ENCODE results near the gene G3BP1.
A peak's percentile ranks its signal among the peaks of the same experiment; 100 is the strongest.
"Not testable (repeated sequence)": the region's sequence is repeated elsewhere in the genome, so short reads cannot be mapped to it uniquely, and the experiment has no call there.

G3BP1 gene

DNA sequence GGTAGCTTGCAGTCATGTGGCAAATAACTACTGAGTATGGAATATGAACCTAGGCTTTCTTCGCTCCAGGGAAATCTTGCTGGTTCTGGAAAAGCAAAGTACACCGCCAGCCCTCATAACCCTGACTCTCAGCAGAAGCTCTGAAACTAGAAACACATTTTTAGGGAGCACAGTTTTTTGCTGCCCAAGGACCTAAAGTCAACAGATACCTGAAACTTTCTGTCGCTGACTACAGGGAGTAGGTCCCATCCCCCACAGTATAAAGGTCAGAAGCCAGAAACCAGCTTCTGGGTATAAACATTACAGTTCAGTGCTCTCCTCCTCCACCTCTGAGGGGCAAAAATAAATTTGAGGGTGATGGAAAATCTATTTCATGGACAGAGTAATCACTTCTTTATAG, 16.4 kb upstream of the G3BP1 start:
- no peak for DNase-seq (ENCODE audit: low read depth)

DNA sequence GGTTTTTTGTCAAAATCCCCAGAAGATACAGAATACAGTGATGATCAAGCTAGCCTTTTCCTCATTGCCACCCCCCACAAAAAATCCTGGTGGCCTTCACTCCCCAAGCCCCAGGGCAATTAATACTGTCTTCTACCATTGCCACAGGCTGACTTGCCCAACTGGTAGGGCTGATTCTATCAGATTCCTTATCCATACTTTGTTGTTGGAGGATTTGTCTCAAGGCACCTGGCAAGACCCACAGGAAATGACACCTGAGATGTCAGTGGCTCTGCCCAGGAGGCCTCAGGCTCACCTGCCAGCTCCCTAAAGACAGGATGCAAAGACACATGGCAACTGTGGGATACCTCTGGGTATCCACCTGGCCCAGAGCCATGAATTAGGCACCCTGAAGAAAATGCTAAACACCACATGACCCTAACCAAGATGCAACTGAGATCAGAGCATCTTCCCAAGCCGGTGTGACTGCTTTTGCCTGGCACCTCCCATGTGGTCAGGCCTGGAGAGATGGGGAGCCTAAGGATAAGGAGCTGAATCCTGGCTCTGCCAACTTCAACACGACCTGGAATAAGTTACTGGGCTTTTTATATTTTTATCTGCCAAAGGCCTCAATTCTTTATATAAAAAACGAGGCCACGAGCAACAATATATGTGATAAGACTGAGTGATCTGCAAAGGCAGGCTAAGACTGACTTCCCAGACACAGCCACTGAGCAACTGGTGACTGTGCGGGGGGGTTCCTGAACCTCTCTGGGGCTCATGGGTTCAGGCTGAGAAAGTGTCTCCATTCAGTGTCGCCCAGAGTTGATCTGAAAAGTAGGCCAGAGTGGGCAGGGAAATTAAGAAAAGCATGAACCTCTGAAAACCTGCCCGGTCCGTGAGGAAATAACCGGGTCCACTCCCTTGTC, 14.3 kb upstream of the G3BP1 start:
- peak; percentile 29 for DNase-seq (ENCODE audit: low read depth)

DNA sequence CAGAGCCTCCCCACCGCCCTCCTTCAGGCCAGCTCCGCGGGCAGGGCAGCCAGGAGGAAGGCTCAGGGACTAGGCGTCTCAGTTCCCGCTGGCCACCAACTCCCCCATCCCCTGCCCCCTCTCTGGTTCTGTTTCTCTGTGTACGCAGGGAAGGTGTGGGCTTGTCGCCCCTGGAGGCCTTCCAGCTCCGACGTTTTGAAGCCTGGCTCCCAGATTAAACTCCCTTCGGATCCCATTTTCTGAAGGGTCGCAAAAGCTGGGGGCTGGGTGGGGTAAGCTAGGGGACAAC, 13.7 kb upstream of the G3BP1 start:
- DNase-seq (ENCODE audit: low read depth) = no peak

DNA sequence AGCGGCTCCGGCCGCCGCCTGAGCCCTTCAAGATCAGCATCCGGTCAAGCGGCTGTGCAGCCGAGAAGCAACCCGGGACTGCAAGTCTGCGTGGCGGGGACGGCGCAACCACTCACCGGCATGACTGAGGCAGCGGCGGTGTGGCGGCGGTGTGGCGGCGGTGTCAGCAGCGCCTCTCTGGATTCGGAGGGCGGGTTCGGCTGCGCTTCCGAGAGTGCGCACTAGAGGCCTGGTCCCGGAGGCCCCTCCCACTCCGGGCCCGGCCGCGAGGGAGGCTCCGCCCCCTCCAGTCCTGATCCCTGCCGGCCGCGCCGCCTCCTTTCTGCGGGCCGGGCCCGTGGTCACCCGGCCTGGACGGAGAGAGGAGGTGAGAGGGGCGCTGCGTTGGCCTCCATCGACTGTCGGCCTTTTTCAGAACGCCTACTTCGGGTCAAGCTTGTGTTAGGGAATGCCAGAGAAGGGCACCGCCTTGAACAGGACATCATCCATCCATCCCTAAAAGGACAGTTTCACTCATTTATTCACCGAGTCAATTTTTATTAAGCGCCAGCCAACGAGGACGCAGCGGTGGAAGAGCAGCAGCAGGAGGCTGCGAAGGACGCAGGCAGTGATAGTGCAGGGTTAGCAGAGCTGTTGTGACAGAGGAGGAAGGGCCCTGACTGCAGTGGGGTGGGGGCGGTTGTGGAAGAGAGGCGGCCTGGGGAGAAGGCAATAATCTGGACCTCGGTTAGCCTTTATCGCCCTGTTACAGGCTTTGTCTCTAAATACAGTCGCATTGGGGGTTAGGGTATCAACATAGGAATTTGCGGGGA, 13.1 kb upstream of the G3BP1 start, which contains the start of gene ATOX1:
ATOX1 (minus strand) TSS at position 202 of the 812 bp plus-strand sequence; CDS start at position 122, 80 bp downstream.
- DNase-seq (ENCODE audit: low read depth) = peak; percentile 88

DNA sequence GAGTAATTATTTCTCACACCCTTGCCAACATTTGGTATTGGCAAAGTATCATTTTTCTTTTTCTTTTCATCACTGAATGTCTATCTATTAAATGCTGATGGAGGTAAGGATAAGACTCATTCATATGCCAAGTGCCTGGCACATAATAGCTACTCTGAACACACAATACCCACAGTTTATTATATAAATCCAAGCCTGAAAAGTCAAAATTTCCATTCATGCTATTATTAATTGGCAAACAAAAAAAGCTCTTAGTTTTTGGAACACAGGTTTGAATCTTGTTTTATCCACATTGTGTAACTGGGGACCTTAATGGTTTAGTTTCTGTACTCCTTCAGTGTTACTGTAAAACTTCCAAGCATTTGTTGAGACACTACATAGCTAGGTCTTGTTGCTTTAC, 7.0 kb upstream of the G3BP1 start:
- no peak for DNase-seq (ENCODE audit: low read depth)

DNA sequence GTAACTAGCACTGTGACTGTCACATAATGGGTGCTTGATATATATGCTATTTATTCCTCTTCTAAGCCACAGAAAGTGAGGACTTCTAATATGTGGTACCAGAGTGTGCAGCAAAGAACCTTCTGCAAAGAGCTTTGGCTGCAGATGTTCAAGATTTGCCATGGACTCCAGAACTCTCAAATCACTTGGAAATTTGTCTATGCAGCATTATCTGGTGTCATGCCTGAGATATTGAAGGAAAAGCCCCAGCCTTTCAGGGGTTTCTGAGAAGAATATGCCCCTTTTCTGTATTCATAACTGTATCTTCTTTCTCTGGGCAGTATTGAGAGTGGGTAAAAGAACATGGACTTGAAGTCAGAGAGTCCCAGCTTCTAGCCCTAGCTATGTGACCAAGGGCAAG, 4.8 kb upstream of the G3BP1 start:
- DNase-seq (ENCODE audit: low read depth) = no peak

DNA sequence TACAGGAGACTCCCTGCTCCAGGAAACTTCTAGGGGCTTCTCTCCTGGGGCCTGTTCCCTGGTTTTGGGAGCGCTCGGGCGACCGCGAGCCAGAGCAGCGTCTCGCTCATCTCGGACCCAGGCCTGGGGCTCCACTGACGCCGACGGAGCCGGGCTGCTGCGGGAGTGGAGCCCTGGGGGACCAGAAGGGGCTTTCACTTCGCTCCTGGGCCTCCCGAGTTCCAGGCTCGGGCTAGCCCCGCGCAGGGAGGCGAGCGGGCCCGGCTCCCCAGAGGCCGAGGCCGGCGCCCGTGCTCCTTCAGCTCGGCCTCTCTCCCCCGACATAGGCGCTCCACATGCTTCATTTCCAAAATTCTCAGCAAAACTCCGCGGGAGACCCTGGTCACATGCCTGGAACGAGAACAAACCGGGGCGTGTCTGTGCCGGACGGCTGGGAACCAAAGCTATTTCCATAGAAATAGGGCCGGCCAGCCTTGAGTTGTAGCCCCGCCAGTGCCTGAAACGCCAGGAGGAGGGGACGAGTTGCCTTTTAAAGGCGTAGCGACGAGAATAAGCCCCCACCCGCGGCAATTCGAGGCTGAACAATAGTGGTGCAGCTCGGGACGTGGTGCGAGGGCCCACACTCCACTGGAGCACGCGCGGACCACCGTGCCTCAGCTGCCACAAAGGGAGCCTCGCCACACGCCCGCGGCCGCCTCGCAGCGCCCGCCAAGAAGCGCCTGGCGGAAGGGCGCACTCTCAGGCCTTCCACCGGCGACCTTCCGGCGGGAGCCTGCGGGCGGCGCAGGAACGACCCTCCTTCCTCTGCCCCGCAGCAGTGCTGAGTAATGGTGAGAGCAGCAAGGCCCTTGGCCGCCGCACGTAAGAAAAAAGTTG, 1.1 kb upstream of the G3BP1 start:
- DNase-seq (ENCODE audit: low read depth) = peak; percentile 58

DNA sequence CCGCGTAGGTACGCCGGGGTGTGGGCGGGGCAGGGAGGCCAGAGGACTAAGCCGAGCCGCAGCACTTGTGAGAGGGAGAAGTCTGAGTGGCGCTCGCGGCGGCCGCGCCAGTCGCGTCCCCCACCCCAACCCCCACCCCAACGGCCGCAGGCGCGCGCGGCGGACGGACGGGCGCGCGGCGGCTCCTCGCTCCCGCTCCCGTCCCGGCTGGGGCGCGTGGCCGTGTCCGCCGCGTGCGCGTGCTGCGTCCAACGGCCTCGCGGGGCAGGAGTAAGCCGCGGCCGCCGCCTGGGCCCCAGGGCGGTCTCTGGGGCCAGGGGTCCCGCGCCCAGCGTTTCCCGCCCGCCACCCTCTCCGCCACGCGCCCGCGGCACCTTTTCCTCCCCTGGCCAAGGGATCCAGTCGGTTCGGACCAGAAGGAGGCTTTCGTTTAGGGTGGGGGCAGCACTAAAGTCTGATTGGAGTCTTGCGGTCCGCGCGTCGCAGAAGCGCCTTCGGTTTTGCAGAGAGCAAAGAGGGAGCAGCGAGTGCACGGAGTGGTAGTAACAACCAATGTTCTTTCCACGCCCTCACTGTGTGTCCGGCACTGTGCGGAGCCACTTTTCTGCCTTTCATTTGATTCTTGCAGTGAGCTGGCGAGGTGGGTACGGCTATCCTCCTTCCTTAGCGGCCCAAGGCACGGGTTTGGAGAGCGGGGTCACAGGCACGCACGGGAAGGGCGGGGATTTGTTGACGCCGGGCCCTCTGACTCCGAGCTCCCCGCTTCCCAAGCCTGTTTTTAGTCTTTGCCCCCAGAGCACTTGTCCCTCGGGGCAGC, 483 bp downstream of the G3BP1 start:
- DNase-seq (ENCODE audit: low read depth) = peak; percentile 23

DNA sequence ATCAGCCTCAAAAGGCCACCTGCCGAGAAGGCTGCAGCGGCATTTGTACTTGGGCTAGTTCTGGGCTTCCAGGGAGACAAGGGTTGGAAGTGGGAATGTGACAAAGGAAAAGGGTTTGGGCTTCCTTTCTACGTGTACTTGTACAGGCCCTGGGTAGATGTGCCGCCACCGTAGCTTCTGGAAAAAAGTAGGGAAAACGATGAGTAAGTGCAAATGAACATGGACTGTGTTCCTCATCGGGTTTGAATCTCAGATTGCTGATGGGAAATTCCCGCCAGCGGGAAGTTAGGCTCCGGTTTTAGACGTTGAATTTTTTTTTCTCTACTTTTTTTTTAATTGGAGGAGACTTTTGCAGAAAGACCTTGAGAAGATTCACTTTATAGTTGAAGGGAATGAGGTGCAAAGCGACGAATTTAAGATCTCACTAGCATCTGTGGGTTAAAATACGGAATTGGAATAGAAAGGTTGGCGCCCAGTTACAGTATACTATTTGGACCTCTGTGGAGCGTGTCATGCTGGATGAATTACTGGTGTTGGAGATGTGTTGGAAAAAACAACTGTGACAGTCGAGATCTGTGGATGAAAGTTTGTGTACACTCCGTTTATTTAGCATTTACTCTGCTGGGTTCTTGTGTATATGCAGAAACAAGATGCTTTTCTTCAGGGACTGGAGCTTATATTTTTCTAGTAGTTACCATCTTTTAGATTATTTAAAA, 1.2 kb downstream of the G3BP1 start:
- DNase-seq (ENCODE audit: low read depth) = no peak

DNA sequence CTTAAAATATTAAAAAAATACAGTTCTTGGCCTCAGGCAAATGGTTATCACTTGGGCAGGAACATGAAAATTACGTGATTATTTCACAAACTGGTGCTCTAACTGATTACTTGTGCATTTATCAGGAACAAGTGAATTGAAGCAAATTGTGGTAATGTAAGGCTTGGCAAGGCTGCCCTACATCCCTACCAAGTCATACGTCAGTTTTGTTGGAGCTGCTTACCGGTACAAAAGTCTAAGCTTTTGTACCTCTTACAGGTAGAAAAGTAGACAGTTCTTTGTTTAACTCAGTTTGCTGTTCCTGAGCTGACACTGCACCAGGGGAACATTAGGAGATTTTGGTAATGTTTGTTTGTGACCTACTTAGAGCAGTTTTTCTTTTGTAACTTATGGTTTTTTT, 2.2 kb downstream of the G3BP1 start:
- DNase-seq (ENCODE audit: low read depth) = no peak

DNA sequence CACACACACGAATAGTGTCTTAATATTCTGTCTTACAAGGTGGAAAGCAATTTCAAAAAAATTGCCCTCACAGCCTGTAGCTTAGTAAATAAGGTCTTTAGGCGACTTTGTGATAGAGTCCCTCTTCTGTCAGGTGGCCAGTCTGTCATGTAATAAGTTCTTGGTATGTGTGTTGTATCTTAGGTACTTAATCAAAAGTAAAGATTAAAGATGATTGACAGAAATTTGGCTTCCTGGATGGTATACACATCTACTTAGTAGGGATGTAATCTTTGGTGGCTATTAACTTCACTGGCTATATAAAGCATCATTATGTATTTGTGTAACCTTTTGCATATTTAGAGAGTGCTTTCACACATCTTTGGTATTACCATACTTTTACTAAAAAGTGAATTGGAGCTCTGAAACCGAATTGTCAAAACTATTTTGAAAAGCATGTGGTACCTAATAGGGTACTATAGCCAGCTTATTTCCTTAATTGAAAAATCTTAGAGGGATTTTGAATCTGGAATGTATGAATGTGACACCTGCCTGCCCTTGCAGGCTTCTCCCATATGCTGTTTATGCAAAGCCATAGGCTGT, 3.4 kb downstream of the G3BP1 start:
- no peak for DNase-seq (ENCODE audit: low read depth)

DNA sequence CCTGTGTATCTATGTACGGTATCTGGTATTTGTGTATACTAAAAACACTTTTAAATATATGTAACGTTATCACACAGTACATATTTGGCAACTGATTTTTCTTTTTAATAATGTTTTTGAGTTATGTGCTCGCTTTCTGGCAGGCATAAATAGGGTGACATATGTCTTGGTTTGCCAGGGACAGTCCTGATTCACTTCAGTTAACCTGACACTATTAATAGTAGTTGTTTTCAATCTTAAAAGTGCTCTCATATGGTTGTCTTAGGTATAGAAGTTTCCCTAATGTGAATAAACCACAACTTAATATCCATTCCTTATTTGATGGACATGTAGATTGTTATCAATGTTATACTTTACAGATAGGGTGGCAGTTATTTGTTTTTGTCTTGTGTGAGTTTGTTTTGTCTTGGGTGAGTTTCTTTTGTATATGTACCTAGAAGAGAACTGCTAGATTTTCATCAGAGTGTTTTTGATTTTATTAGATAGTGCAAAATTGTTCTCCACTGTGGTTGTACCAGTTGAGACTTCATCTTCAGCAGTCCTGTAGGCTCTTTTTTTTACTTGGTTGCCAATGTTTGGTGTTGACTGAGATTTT, 7.9 kb downstream of the G3BP1 start:
- no peak for DNase-seq (ENCODE audit: low read depth)

DNA sequence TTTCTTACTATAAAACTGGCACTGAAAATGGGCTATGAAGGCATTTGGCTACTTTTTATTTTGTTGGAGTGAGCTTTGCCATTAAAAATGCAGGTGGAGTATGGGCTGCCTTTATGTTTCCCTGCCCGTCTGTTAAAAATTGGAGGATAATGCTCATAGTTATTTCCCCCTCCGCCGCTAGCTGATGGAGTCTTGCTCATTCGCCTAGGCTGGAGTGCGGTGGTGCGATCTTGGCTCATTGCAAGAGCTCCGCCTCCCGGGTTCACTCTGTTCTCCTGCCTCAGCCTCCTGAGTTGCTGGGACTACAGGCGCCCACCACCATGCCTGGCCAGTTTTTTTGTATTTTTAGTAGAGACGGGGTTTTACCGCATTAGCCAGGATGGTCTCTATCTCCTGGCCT, 8.6 kb downstream of the G3BP1 start:
- DNase-seq (ENCODE audit: low read depth) = no peak

DNA sequence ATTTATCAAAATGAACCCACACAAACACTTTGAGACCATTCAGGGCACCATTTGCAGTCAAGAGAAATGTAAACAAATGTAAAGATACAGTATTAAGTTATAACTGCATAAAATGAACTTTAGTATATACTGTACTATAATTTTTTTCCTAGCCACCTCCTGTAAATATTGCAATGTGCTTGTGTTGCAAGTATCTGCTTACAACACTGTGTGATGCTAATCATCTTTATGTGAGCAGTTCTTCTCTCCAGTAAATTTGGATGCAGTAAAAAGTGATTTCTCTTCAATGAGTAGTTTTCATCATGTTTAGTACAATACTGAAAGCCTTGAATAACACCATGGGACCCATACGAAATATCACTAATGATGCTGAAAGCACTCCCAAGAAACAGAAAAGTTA, 9.4 kb downstream of the G3BP1 start:
- no peak for DNase-seq (ENCODE audit: low read depth)

DNA sequence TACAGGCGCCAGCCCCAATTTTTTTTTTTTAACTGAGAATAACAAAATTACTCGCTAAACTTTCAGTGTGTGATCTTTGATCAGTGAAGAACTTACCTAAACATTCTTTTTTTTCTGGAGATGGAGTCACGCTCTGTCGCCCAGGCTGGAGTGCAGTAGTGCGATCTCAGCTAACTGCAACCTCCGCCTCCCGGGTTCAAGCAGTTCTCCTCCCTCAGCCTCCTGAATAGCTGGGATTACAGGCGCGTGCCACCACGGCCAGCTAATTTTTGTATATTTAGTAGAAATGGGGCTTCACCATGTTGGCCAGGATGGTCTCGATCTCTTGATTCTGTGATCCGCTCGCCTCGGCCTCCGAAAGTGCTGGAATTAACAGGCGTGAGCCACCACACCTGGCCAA, 11.9 kb downstream of the G3BP1 start:
- not testable (repeated sequence) for DNase-seq (ENCODE audit: low read depth)

DNA sequence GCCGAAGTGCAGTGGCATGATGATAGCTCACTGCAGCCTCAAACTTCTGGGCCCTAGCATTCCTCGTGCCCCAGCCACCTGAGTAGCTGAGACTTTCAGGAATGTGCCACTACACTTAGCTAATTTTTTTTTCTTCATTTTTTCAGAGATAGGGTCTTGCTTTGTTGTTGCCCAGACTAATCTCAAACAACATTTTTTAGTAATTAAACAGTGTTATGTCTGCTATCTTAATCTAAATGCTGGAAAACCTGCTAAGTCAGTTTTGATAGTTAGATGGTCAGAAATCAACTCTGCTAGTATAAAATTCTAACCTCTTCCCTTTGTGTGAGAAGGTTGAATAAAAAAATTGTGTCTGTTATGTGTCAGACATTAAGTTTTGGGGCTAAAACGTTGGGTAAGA, 12.4 kb downstream of the G3BP1 start:
- no peak for DNase-seq (ENCODE audit: low read depth)

DNA sequence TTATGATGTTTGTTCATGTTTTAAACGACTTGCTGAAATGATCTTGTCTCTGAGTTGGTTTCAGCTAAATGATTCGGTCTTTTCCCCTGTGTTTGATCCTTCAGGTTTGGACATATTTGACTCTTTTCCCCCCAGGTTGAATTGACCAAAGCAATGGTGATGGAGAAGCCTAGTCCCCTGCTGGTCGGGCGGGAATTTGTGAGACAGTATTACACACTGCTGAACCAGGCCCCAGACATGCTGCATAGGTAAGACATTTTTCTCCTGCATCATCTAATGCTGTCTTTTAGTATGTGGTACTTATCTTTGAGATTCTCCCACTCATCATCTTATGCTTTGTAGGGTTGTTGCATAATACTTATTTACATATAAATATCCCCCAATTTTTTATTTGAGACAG, 14.7 kb downstream of the G3BP1 start:
- no peak for DNase-seq (ENCODE audit: low read depth)

DNA sequence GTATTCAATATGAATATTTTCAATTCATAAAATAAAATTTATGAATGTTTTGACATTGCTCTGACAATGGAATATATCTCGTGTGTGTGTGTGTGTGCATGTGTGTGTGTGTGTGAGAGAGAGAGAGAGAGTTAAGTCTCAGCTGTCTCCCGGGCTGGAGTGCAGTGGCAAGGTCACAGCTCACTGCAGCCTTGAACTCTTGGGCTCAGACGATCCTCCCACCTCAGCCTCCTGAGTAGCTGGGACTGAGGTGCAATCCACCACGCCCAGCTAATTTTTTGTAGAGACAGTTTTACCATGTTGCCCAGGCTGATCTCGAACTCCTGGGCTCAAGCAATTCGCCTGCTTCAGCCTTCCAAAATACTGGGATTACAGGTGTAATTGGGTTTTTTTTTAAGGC, 16.1 kb downstream of the G3BP1 start:
- DNase-seq (ENCODE audit: low read depth) = no peak

DNA sequence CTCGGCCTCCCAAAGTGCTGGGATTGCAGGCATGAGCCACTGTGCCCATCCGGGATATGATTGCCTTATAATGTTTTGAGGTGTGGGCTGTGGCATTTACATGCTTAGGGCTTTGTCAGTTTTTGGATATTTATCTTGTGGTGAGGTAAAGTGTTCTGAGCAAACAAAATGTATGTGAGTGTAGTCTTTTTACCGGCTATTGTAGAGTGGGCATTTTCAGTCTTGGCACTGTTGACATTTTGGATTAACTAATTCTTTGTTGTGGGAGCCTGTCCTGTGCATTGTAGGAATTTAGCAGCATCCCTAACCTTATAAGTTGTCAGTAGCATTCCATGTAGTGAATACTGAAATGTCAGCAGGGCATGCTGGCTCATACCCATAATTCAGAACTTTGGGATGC, 21.6 kb downstream of the G3BP1 start:
- DNase-seq (ENCODE audit: low read depth) = no peak

DNA sequence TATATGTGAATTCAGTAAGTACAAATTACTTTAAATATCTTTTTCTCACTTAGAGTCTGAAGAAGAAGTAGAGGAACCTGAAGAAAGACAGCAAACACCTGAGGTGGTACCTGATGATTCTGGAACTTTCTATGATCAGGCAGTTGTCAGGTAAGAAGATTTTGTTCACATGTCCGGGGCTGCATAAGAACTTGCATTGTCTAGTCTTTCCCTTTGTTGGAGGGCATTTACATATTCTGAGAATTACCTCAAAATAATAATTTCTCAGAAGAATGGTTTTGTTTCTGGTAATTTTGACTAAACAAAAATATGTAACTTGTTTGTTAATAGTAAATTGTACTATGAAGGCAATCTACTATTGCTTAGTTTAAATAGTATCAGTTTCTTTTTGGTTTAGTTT, 23.7 kb downstream of the G3BP1 start:
- no peak for DNase-seq (ENCODE audit: low read depth)
